PC-9 (cell line): ENCODE results near the gene MAS1.

ENCODE experiments used
- EZH2 ChIP-seq: fragments of 200-600 bp; sonication (generic); IDR thresholded peaks from 2 replicates; pipeline ENCODE4 v1.8.0; 2017; ENCODE audit warnings: antibody characterized with exemption, low read depth
- TF ChIP-seq, protein P1 (sequence below): fragments of 200-600 bp; sonication (generic); conservative IDR thresholded peaks from 2 replicates; pipeline ENCODE4 v1.6.1; 2017; ENCODE audit warnings: mixed run types, antibody characterized with exemption, mild to moderate bottlenecking, moderate library complexity

DNA sequence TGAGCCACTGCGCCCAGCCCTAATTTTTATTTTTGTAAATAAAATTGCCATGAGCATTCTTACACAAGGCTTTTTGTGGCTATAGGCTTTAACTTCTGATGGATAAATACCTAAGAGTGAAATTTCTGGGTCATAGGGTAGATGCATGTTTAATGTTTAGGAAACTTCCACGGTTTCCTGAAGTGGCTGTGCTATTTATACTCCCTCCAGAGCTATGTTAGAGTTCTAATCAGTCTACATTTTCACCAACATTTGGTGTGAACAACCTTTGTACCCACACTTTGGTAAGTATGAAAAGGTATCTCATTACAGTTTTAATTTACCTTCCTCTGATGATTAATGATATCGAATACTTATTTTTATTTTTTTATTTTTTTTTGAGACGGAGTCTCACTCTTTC is 6.1 kb upstream of the MAS1 start:
- TF ChIP-seq, protein P1, sequence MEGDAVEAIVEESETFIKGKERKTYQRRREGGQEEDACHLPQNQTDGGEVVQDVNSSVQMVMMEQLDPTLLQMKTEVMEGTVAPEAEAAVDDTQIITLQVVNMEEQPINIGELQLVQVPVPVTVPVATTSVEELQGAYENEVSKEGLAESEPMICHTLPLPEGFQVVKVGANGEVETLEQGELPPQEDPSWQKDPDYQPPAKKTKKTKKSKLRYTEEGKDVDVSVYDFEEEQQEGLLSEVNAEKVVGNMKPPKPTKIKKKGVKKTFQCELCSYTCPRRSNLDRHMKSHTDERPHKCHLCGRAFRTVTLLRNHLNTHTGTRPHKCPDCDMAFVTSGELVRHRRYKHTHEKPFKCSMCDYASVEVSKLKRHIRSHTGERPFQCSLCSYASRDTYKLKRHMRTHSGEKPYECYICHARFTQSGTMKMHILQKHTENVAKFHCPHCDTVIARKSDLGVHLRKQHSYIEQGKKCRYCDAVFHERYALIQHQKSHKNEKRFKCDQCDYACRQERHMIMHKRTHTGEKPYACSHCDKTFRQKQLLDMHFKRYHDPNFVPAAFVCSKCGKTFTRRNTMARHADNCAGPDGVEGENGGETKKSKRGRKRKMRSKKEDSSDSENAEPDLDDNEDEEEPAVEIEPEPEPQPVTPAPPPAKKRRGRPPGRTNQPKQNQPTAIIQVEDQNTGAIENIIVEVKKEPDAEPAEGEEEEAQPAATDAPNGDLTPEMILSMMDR, result no peak
- no peak for TF ChIP-seq EZH2
